HUDEP-2 (cell line): ENCODE data around the gene MYZAP.
"Not testable (repeated sequence)": the region's sequence is repeated elsewhere in the genome, so short reads cannot be mapped to it uniquely, and the experiment has no call there.

Experiments used
- DNase-seq, 76 experiments: peaks; one replicate each; lab custom pipeline; 2025; ENCODE audit not compliant: unreplicated experiment in 76 of 76; lab: John Stamatoyannopoulos, UW

Gene MYZAP

GRCh38 chr15:57592426-57592825 is 722 bp downstream of the MYZAP start:
- no peak for DNase-seq

GRCh38 chr15:57592836-57593420 is 1.2 kb downstream of the MYZAP start:
- no peak for DNase-seq

- DNase-seq, result no peak
Measured at GRCh38 chr15:57594479-57594878, 2.8 kb downstream of the MYZAP start.

GRCh38 chr15:57595011-57595866 is 3.5 kb downstream of the MYZAP start:
- DNase-seq, result no peak

- no peak for DNase-seq
Measured at GRCh38 chr15:57596301-57596855, 4.7 kb downstream of the MYZAP start.

GRCh38 chr15:57596978-57597377 is 5.3 kb downstream of the MYZAP start:
- no peak for DNase-seq

- no peak for DNase-seq
Measured at GRCh38 chr15:57597431-57597830, 5.7 kb downstream of the MYZAP start.

- no peak for DNase-seq
Measured at GRCh38 chr15:57598346-57598745, 6.6 kb downstream of the MYZAP start.

GRCh38 chr15:57599296-57599810 is 7.6 kb downstream of the MYZAP start:
- DNase-seq, result no peak

- no peak for DNase-seq
Measured at GRCh38 chr15:57600197-57600596, 8.5 kb downstream of the MYZAP start.

- DNase-seq, result no peak
Measured at GRCh38 chr15:57604507-57604906, 12.8 kb downstream of the MYZAP start.

GRCh38 chr15:57605491-57605890 is 13.8 kb downstream of the MYZAP start:
- no peak for DNase-seq

GRCh38 chr15:57606048-57606447 is 14.3 kb downstream of the MYZAP start:
- DNase-seq, result no peak

GRCh38 chr15:57606816-57607215 is 15.1 kb downstream of the MYZAP start:
- DNase-seq, result no peak

GRCh38 chr15:57607570-57608000 is 15.9 kb downstream of the MYZAP start:
- DNase-seq, result no peak

GRCh38 chr15:57609805-57610529 is 18.3 kb downstream of the MYZAP start:
- DNase-seq, result no peak

GRCh38 chr15:57611123-57611522 is 19.4 kb downstream of the MYZAP start:
- DNase-seq, result no peak

GRCh38 chr15:57611938-57612337 is 20.2 kb downstream of the MYZAP start:
- DNase-seq, result no peak

GRCh38 chr15:57614241-57614640 is 22.5 kb downstream of the MYZAP start:
- DNase-seq, result no peak

GRCh38 chr15:57615951-57616496 is 24.3 kb downstream of the MYZAP start:
- DNase-seq, result not testable (repeated sequence)

GRCh38 chr15:57618325-57618724 is 26.6 kb downstream of the MYZAP start:
- no peak for DNase-seq
